Skeletal muscle tissue (tissue), 4 donors: ENCODE data around the gene RAB38. TPM values are rescaled to one million over a fixed set of nuclear protein-coding genes. Genes with fewer than 3 reads are reported as not detected.

Experiments
- H3K27ac ChIP-seq: one replicate; pipeline ENCODE4 v1.7.0; 2013; ENCODE audit warnings: mild to moderate bottlenecking, low read depth, low read length, inconsistent platforms
- H3K27me3 ChIP-seq, 3 donors: one replicate each; pipeline ENCODE4 v1.7.0; 2013; ENCODE audit warnings: low read length in 3 of 3; ENCODE audit not compliant: control insufficient read depth in 3 of 3, insufficient read depth in 3 of 3
- H3K36me3 ChIP-seq, 3 donors: one replicate each; pipeline ENCODE4 v1.7.0; 2013; ENCODE audit warnings: low read length in 3 of 3; ENCODE audit not compliant: control insufficient read depth in 3 of 3, insufficient read depth in 3 of 3
- H3K4me1 ChIP-seq, 3 donors: one replicate each; pipeline ENCODE4 v1.7.0; 2013; ENCODE audit warnings: low read length in 3 of 3, mild to moderate bottlenecking in 3 of 3; ENCODE audit not compliant: control insufficient read depth in 3 of 3, insufficient read depth in 3 of 3
- H3K4me3 ChIP-seq, 3 donors: one replicate each; pipeline ENCODE4 v1.7.0; 2013; ENCODE audit warnings: low read length in 3 of 3
- H3K9ac ChIP-seq, 3 donors: one replicate each; pipeline ENCODE4 v1.7.0; 2013; ENCODE audit warnings: low read length in 3 of 3, mild to moderate bottlenecking in 3 of 3, moderate library complexity in 2 of 3, low read depth in 1 of 3
- H3K9me3 ChIP-seq, 3 donors: one replicate each; pipeline ENCODE4 v1.7.0; 2013; ENCODE audit warnings: low read length in 3 of 3; ENCODE audit not compliant: control insufficient read depth in 3 of 3
- total RNA-seq: library from RNA; depleted of rRNA; stranded (reverse); fragments of >200 nt; gene quantifications from one replicate; pipeline ENCODE4 v1.2.3, GENCODE V29; 2014
- donor health status: Osteomylitis.

Gene RAB38
- total RNA-seq, 1 donor from 2014 or later, result 1.6 TPM

DNA sequence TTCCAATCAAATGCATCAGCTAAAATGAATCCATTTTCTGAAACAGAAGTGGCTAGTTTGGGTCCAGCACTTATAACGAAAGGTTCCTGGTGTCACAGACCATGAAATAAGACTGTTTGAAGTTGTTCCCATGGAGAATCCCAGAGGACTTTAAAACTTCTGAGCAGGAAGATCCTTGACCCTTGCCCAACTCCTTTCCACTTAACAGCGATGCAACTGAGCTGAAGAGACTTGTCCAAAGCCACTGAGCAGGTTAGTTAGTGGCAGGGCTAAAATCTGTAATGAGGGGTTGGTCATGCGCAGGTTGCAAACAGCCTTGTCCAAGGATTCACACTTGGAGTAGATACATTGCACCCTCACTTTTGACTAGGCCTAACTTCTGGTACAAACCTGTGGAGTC is 1.3 kb downstream of the RAB38 start:
- Histone ChIP-seq H3K9ac (no peak overlapping the region), H3K4me3 (no peak overlapping the region)

DNA sequence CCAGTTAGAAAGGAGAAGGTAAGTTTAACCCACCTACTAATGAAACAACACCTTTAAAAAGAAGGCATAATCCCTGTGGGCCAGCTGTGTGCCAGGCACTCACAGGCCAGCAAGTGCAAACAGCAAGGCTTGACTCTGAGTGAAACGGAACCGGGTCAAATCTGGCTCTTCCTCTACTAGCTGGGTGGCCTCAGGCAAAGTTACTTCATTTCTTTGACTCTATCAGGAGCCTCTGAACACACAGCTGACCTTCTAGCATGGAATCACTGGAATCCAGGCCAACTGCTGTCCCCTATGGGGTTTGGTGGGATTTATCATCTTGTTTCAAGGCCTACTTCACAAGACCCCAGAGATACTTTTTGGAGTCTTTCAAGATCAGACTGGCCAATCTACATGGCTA is 3.3 kb downstream of the RAB38 start:
- no peaks in the 10 kb centered on the region for H3K27me3 ChIP-seq
- no peaks in the 10 kb centered on the region for H3K36me3 ChIP-seq
- H3K9me3 ChIP-seq, result no peaks in the 10 kb centered on the region
- H3K27ac ChIP-seq, result no peak overlapping the region
- peaks cover 5 to 12% (median 8%) of the 10 kb centered on the region in 3 donors for H3K4me1 ChIP-seq
- no peak overlapping the region for H3K4me3 ChIP-seq
- H3K9ac ChIP-seq, result no peak overlapping the region

More for the DNA sequence above, 1.3 kb downstream of the RAB38 start:
- Histone ChIP-seq H3K9me3 (no peaks in the 10 kb centered on the region), H3K27ac (no peak overlapping the region), H3K4me1 (peaks cover 5 to 12% (median 8%) of the 10 kb centered on the region in 3 donors), H3K27me3 (no peaks in the 10 kb centered on the region), H3K36me3 (no peaks in the 10 kb centered on the region)

DNA sequence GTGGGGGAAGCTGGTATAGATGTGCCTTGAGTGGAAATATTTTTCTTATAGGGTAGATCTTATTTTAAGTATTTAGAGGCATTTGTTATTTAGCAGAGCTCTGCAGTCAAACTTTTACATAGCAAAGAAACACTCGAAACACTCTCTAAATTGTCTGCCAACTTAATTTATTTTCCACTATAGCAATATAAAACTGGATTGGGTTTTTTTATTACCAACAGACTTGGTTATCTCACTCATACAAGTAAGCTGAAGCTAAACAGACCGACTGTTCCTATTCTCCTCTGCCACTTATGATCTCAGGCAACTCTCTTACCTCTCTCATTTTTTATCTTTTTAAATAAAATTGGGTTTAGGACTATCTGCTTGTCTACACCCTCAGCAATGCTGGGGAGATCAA is 4.6 kb downstream of the RAB38 start:
- Histone ChIP-seq H3K4me3 (no peak overlapping the region), H3K27ac (no peak overlapping the region), H3K27me3 (no peaks in the 10 kb centered on the region), H3K4me1 (peaks cover 5 to 9% (median 8%) of the 10 kb centered on the region in 3 donors), H3K9ac (no peak overlapping the region), H3K36me3 (no peaks in the 10 kb centered on the region), H3K9me3 (no peaks in the 10 kb centered on the region)

DNA sequence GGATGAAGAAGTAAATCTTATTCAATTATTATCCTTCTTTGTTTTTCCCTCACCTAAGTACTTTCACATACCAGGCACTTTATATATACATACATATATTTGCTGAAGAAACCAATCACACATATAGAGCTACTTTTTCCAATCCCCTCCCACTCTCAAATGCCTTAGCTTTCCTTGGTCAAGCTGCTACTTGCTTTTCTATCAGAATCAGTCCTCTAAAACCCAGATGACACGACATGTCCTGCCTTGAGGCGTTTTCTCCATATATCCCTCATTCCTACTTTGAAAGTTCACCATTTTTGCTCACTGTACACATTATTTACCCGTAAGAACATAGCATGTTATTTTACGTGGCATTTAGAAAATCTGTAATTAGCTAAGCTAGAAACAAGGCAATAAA is 5.4 kb downstream of the RAB38 start:
- H3K27ac ChIP-seq, result no peak overlapping the region
- H3K27me3 ChIP-seq, result no peaks in the 10 kb centered on the region
- H3K4me3 ChIP-seq, result no peak overlapping the region
- no peaks in the 10 kb centered on the region for H3K36me3 ChIP-seq
- H3K9ac ChIP-seq, result no peak overlapping the region
- peaks cover 2 to 5% (median 3%) of the 10 kb centered on the region in 3 donors for H3K4me1 ChIP-seq
- H3K9me3 ChIP-seq, result no peaks in the 10 kb centered on the region

DNA sequence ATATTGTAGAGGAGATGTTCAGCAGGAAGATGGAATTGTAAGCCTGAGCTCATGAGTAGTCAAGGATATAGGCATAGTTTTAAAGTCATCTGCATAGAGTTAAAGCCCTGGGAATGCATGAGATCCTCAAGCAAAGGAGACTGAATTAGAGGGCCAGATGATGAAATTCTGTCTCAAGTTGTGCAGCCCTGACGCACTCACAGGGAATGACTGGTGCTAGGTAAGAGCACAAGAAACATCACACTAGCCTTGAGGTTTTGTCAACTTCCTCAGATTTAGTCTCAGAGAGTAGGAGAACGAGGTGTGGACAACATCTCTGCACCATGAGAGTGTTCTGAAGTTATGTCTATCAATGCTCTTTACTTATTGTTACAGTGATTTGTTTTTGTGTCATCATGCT is 5.8 kb downstream of the RAB38 start:
- H3K27ac ChIP-seq, result no peak overlapping the region
- H3K36me3 ChIP-seq, result no peaks in the 10 kb centered on the region
- no peak overlapping the region for H3K4me3 ChIP-seq
- no peaks in the 10 kb centered on the region for H3K27me3 ChIP-seq
- peaks cover 0 to 3% (median 1%) of the 10 kb centered on the region in 3 donors for H3K4me1 ChIP-seq
- no peak overlapping the region for H3K9ac ChIP-seq
- no peaks in the 10 kb centered on the region for H3K9me3 ChIP-seq

DNA sequence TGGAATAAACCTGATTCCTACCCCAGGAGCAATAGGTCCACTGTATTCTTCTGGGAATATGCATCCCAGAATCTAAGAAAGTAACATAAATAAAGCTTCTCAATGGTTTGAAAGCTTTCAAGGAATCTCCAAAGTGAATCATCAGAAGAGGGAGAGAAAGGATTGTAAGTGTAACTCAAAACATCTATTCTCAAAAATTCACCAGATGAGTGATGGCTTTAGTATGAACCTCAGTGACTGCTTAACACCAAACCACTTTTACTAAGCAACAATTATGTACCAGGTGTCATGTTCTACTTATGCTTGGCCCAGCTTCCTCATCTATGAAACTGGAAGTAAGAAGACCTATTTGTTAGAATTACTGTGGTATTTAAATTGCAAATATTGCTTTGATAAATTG is 7.4 kb downstream of the RAB38 start:
- Histone ChIP-seq H3K36me3 (no peaks in the 10 kb centered on the region), H3K9ac (no peak overlapping the region), H3K4me1 (no peaks in the 10 kb centered on the region)

DNA sequence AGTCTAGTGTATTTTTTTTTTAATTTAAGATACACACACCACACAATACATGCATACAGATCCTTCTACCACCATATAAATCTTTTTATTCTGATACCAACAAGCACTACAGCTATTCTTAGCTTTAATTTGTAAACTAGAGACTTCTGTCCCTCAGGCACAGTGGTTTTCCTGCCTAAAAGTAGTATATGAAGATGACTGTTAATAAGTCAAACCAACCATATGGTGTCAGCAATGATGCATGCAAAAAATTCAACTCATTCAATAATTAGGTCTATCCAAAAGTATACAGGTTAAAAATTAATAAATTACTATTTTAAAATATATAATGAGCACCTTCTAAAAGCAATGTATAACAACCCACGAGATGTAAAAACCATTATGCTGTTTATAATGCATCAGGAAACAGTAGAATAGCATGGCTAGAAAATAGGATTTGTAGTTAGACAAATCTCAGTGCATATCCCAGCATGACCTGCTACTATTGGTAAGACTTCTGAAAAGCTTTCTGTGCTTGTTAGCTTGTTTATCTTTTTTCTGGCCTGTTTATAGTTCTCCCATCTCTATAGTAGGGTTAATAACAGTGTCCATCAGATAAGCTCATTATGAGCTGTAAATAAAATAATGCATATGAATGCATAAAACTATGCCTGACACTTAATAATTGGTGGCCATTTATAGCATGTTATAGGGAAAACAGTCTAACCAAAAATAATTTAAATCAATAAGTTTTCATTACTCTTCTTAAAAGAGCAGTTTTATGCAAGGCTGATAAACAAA is 10.2 kb downstream of the RAB38 start:
- Histone ChIP-seq H3K27me3 (no peaks in the 10 kb centered on the region), H3K9ac (no peak overlapping the region), H3K9me3 (no peaks in the 10 kb centered on the region), H3K36me3 (no peaks in the 10 kb centered on the region), H3K4me3 (no peak overlapping the region), H3K27ac (no peak overlapping the region), H3K4me1 (no peaks in the 10 kb centered on the region)

More for the DNA sequence above, 7.4 kb downstream of the RAB38 start:
- Histone ChIP-seq H3K4me3 (no peak overlapping the region), H3K27me3 (no peaks in the 10 kb centered on the region), H3K9me3 (no peaks in the 10 kb centered on the region), H3K27ac (no peak overlapping the region)

DNA sequence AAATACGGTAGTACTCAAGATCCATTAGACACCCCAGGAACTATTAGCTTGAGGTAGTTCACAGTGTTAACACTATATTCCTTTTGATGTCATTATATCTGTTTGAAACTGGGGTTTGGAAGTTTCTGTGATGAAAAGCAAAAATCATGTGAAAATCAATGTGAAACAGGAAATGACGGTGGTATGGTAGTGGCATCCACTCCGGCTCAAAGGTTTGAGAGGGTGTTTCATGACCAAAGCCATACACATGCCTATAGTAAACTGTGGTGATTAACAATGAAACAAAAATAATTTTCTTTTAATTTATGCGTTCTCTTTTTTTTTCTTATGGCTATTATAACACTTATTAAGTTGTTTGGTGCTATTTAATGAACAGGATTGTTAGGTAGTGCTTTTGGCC is 10.9 kb downstream of the RAB38 start:
- no peaks in the 10 kb centered on the region for H3K4me1 ChIP-seq
- H3K27ac ChIP-seq, result no peak overlapping the region
- no peaks in the 10 kb centered on the region for H3K36me3 ChIP-seq
- H3K4me3 ChIP-seq, result no peak overlapping the region
- no peaks in the 10 kb centered on the region for H3K9me3 ChIP-seq
- H3K27me3 ChIP-seq, result no peaks in the 10 kb centered on the region
- no peak overlapping the region for H3K9ac ChIP-seq

DNA sequence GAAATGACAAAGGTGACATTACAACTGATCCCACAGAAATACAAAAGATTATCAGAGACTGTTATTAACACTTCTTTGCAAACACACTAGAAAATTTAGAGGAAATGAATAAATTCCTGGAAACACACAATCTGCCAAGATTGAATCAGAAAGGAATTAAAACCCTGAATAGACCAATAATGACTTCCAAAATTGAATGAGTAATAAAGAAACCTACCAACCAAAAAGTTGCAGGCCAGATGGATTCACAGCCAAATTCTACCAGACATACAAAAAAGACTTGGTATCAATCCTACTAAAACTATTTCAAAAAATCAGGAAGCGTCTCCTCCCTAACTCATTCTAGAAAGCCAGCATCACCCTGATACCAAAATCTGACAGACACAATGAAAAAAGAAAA is 17.2 kb downstream of the RAB38 start:
- Histone ChIP-seq H3K27ac (no peak overlapping the region), H3K36me3 (no peaks in the 10 kb centered on the region), H3K9me3 (peaks cover 0 to 4% (median 1%) of the 10 kb centered on the region in 3 donors), H3K4me3 (no peak overlapping the region), H3K9ac (no peak overlapping the region), H3K27me3 (no peaks in the 10 kb centered on the region), H3K4me1 (no peaks in the 10 kb centered on the region)

DNA sequence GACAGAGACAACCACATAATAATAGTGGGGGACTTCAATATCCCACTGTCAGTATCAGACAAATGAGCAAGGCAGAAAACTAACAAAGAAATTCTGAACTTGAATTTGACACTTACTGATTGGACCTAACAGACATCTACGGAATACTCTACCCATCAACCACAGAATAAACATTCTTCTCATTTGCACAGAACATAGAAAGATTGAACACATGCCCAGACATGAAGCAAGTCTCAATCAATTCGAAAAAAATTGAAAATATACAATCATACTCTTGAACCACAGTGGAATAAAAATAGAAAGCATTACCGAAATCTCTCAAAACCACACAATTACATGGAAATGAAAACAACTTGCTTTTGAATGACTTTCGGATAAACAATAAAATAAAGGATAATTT is 17.9 kb downstream of the RAB38 start:
- no peak overlapping the region for H3K9ac ChIP-seq
- no peak overlapping the region for H3K27ac ChIP-seq
- H3K4me1 ChIP-seq, result no peaks in the 10 kb centered on the region
- no peak overlapping the region for H3K4me3 ChIP-seq
- no peaks in the 10 kb centered on the region for H3K27me3 ChIP-seq
- no peaks in the 10 kb centered on the region for H3K36me3 ChIP-seq
- H3K9me3 ChIP-seq, result peaks cover 0 to 4% (median 1%) of the 10 kb centered on the region in 3 donors
